Neural cell (in vitro differentiated cells): ENCODE measurements around the gene ABCG5.

Source experiments
- CTCF ChIP-seq: fragments of 450-650 bp; IDR thresholded peaks from 2 replicates; pipeline ENCODE4 v1.5.1; 2014; ENCODE audit warnings: antibody characterized with exemption, mild to moderate bottlenecking, moderate library complexity; ENCODE audit not compliant: poor library complexity, severe bottlenecking
- EP300 ChIP-seq: fragments of 450-650 bp; conservative IDR thresholded peaks from 2 replicates; pipeline ENCODE4 v1.6.1; 2014; ENCODE audit warnings: antibody characterized with exemption, mild to moderate bottlenecking, moderate library complexity; ENCODE audit not compliant: poor library complexity, severe bottlenecking
- EZH2 ChIP-seq: fragments of 200-600, 300-800 bp; shearing (Covaris generic), sonication (generic); IDR thresholded peaks from 2 replicates; pipeline ENCODE4 v1.6.1; 2014; ENCODE audit warnings: antibody characterized with exemption, low read length, borderline replicate concordance, mild to moderate bottlenecking; ENCODE audit not compliant: insufficient read depth, poor library complexity, severe bottlenecking
- MXI1 ChIP-seq: fragments of 450-650 bp; conservative IDR thresholded peaks from 2 replicates; pipeline ENCODE4 v1.6.1; 2014; ENCODE audit warnings: antibody characterized with exemption, mild to moderate bottlenecking; ENCODE audit not compliant: poor library complexity, severe bottlenecking
- POLR2AphosphoS5 ChIP-seq: IDR thresholded peaks from 2 replicates; pipeline ENCODE4 v1.6.1; 2012
- RAD21 ChIP-seq: fragments of 450-650 bp; conservative IDR thresholded peaks from 2 replicates; pipeline ENCODE4 v1.6.1; 2014; ENCODE audit warnings: antibody characterized with exemption, mild to moderate bottlenecking, moderate library complexity
- SMC3 ChIP-seq: fragments of 450-650 bp; conservative IDR thresholded peaks from 2 replicates; pipeline ENCODE4 v1.6.1; 2014; ENCODE audit warnings: antibody characterized with exemption, mild to moderate bottlenecking, moderate library complexity; ENCODE audit not compliant: poor library complexity
- TAF1 ChIP-seq: IDR thresholded peaks from 2 replicates; pipeline ENCODE4 v1.6.1; 2012; ENCODE audit warnings: low read depth
- TF ChIP-seq, protein P1 (sequence below): IDR thresholded peaks from 2 replicates; pipeline ENCODE4 v1.6.1; 2012; ENCODE audit warnings: borderline replicate concordance

- no peak for TF ChIP-seq CTCF
- no peak for TF ChIP-seq EP300
- TF ChIP-seq, protein P1, sequence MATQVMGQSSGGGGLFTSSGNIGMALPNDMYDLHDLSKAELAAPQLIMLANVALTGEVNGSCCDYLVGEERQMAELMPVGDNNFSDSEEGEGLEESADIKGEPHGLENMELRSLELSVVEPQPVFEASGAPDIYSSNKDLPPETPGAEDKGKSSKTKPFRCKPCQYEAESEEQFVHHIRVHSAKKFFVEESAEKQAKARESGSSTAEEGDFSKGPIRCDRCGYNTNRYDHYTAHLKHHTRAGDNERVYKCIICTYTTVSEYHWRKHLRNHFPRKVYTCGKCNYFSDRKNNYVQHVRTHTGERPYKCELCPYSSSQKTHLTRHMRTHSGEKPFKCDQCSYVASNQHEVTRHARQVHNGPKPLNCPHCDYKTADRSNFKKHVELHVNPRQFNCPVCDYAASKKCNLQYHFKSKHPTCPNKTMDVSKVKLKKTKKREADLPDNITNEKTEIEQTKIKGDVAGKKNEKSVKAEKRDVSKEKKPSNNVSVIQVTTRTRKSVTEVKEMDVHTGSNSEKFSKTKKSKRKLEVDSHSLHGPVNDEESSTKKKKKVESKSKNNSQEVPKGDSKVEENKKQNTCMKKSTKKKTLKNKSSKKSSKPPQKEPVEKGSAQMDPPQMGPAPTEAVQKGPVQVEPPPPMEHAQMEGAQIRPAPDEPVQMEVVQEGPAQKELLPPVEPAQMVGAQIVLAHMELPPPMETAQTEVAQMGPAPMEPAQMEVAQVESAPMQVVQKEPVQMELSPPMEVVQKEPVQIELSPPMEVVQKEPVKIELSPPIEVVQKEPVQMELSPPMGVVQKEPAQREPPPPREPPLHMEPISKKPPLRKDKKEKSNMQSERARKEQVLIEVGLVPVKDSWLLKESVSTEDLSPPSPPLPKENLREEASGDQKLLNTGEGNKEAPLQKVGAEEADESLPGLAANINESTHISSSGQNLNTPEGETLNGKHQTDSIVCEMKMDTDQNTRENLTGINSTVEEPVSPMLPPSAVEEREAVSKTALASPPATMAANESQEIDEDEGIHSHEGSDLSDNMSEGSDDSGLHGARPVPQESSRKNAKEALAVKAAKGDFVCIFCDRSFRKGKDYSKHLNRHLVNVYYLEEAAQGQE: no peak
- no peak for TF ChIP-seq MXI1
- TF ChIP-seq SMC3: no peak
- no peak for TF ChIP-seq RAD21
- no peak for TF ChIP-seq TAF1
- TF ChIP-seq POLR2AphosphoS5: no peak
- TF ChIP-seq EZH2: no peak
These were observed 16.7 kb upstream of the ABCG5 start for GRCh38 chr2:43855292-43855691.
